Neutrophil (primary cell): Measurements from ENCODE around the gene TOP1.

ENCODE experiments used
- H3K27ac ChIP-seq: fragments of 200-600 bp; sonication (generic); 2 replicates; pipeline ENCODE4 v1.5.1; 2016; ENCODE audit warnings: mild to moderate bottlenecking, moderate library complexity
- H3K27me3 ChIP-seq: fragments of 200-600 bp; sonication (generic); 2 replicates; pipeline ENCODE4 v1.6.0; 2016; ENCODE audit warnings: mild to moderate bottlenecking
- H3K36me3 ChIP-seq: fragments of 200-600 bp; sonication (generic); 2 replicates; pipeline ENCODE4 v1.5.1; 2017
- H3K4me1 ChIP-seq, 2 experiments: fragments of 200-600 bp in 1 of 2; sonication (generic) in 1 of 2; 1 replicate in 1 of 2; 2 replicates in 1 of 2; pipeline versions ENCODE4 v1.5.1 to v1.6.1; 2013 to 2016; ENCODE audit warnings: low read depth in 1 of 2, low read length in 1 of 2, mild to moderate bottlenecking in 1 of 2, moderate library complexity in 1 of 2; ENCODE audit not compliant: control insufficient read depth in 1 of 2, insufficient read depth in 1 of 2
- H3K4me3 ChIP-seq, 2 experiments: fragments of 200-600 bp in 1 of 2; sonication (generic) in 1 of 2; 1 replicate in 1 of 2; 2 replicates in 1 of 2; pipeline ENCODE4 v1.5.1; 2013 to 2016; ENCODE audit warnings: low read depth in 1 of 2, low read length in 1 of 2, mild to moderate bottlenecking in 1 of 2, moderate library complexity in 1 of 2
- H3K9me3 ChIP-seq: fragments of 200-600 bp; sonication (generic); 2 replicates; pipeline ENCODE4 v1.5.1; 2016
- TF ChIP-seq, protein P1 (sequence below): fragments of 200-600 bp; sonication (generic); IDR thresholded peaks from 2 replicates; pipeline ENCODE4 v1.5.1; 2016; ENCODE audit warnings: antibody characterized with exemption

TOP1 gene

DNA sequence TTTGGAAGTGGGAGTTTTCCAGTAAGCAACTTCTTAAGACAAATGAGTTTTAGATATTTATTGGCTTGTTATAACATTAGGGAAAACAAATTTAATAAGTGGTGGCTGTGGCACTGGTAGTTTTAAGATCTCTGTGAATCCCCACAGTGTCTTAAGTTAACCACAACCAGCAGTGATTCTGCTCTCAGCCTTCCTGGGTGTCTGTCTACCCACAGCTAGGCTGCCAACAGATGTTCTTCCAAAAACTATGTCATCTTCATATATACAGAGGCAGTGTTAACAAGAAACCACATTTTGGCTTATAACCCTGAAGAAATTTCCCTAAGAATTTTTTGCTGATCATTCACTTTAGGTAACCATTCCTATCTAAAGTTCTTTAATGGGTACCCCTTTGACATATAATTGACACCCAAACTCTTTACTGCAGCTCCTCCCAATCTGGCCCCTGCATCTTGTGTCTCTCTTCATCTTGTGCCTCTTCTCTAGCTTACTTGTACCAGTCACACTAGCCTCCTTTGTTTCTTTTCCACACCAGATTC, 52.7 kb downstream of the TOP1 start:
- Histone ChIP-seq H3K27ac (no peak overlapping the region), H3K36me3 (peaks cover 95% of the 10 kb centered on the region), H3K27me3 (no peaks in the 10 kb centered on the region), H3K9me3 (no peaks in the 10 kb centered on the region), H3K4me1 (no peaks in the 10 kb centered on the region), H3K4me3 (no peak overlapping the region)
- TF ChIP-seq, protein P1, sequence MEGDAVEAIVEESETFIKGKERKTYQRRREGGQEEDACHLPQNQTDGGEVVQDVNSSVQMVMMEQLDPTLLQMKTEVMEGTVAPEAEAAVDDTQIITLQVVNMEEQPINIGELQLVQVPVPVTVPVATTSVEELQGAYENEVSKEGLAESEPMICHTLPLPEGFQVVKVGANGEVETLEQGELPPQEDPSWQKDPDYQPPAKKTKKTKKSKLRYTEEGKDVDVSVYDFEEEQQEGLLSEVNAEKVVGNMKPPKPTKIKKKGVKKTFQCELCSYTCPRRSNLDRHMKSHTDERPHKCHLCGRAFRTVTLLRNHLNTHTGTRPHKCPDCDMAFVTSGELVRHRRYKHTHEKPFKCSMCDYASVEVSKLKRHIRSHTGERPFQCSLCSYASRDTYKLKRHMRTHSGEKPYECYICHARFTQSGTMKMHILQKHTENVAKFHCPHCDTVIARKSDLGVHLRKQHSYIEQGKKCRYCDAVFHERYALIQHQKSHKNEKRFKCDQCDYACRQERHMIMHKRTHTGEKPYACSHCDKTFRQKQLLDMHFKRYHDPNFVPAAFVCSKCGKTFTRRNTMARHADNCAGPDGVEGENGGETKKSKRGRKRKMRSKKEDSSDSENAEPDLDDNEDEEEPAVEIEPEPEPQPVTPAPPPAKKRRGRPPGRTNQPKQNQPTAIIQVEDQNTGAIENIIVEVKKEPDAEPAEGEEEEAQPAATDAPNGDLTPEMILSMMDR: no peak

DNA sequence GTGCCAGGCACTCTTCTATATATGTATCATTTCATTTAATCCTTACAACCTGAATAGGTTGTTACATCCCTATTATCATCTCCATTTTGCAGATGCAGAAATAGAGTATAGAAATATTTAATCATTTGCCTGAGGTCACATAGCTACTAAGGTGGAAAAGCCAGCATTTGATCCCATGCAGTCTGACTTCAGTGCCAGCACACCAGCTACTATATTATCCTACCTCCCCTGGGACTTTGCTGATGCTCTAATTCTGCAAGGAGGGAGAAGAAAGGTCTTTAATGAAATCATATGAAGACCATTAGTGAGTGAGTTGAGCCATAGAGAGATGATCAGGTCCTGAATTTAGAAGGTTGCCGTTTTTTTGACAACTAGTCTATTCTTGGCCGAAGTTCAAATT, 53.7 kb downstream of the TOP1 start:
- no peak overlapping the region for H3K27ac ChIP-seq
- no peaks in the 10 kb centered on the region for H3K9me3 ChIP-seq
- H3K4me3 ChIP-seq: no peak overlapping the region
- H3K27me3 ChIP-seq: no peaks in the 10 kb centered on the region
- TF ChIP-seq, protein P1: no peak
- H3K36me3 ChIP-seq: peaks cover 94% of the 10 kb centered on the region
- no peaks in the 10 kb centered on the region for H3K4me1 ChIP-seq

DNA sequence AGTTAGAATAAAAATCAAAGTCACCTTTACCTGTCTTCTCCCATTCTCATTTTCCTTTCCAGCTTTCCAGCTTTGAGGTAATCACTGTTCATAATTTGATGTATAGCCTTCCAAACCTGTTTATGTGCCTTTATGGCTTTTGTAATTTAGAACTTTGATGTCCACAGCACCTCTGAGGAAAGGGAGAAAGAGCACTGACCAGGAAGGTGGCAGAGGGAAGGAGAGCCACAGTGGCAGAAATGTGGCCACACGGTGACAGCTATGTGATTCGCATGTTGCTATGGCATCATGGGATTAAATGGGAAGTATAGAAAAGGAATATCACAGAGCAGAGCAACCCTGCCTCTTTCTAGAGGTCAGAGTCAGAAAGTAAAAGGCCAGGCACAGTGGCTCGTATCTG, 57.0 kb downstream of the TOP1 start:
- peaks cover 88% of the 10 kb centered on the region for H3K36me3 ChIP-seq
- no peaks in the 10 kb centered on the region for H3K27me3 ChIP-seq
- TF ChIP-seq, protein P1: no peak
- no peak overlapping the region for H3K27ac ChIP-seq
- no peaks in the 10 kb centered on the region for H3K4me1 ChIP-seq
- H3K9me3 ChIP-seq: no peaks in the 10 kb centered on the region
- H3K4me3 ChIP-seq: no peak overlapping the region

DNA sequence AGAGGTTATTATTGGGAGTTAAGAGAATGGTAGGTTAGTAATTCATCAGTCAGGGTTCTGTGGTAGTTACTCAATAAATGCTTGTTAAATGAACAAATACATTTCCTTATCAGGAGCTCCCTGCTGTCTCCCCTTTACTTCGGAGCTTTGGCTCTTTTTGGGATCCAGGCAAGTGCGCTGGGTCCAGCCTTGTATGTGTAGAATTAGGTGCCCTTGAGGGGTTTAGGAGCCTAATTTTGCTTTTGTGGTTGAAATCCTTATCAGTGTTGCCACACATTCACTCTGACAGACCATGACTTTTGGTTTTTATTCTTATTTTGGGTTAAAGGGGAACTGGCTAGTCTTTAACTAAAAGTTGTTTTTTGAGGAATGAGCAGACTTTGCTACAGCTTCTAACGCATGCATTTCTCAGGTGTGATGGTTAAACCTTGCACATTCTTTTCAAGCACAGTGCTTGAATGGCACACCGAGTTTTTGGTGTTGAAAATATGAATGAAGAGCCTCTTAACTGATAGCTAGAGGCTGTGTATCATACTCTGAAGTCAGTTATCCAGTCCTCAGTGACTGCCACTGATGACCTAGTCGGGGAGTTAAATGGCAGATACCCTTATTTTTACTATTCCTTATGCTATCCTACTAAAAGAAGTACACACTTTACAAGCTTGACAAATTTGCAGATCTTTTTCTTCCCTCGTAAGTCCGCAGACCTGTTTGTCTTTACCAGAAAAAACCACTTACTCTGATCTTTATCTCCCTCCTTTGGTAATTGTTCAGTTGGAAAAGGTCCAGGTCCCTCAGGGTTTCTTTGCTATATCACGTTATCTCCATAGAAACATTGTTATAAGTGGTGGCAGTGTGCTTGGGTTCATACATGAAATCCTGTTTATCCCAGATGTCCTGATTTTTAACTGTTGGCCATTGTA, 58.0 kb downstream of the TOP1 start:
- H3K4me1 ChIP-seq: no peaks in the 10 kb centered on the region
- no peaks in the 10 kb centered on the region for H3K27me3 ChIP-seq
- no peak overlapping the region for H3K4me3 ChIP-seq
- TF ChIP-seq, protein P1: no peak
- H3K9me3 ChIP-seq: no peaks in the 10 kb centered on the region
- H3K36me3 ChIP-seq: peaks cover 81% of the 10 kb centered on the region
- H3K27ac ChIP-seq: peak overlapping the region; percentile 6

DNA sequence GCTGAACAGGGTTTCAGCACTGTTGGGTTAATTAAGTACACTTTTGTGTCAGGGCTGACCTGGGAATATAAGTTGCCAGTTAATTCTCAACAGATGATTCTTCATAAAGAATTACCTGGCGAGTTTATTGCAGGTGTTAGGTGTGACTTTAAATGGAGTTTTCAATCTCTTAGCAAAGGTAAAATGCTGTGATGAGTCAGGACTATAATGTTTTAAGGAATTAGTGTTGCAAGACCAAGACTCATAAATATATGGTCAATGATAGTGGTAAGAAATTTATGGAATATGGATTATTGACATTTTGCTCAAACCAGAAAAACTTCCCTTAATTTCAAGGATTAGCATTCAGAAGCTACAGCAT, 58.7 kb downstream of the TOP1 start:
- Histone ChIP-seq H3K4me1 (no peaks in the 10 kb centered on the region), H3K27ac (no peak overlapping the region), H3K4me3 (no peak overlapping the region), H3K36me3 (peaks cover 81% of the 10 kb centered on the region), H3K9me3 (no peaks in the 10 kb centered on the region), H3K27me3 (no peaks in the 10 kb centered on the region)
- TF ChIP-seq, protein P1: no peak
